ENCODE results near the gene XCL2. TPM values are rescaled to one million over a fixed set of nuclear protein-coding genes. Genes with fewer than 3 reads are reported as not detected.

XCL2 gene
- total RNA-seq, 1 experiment from 2014 or later, result not detected

- H3K36me3 Mint-ChIP-seq (ENCODE audit: insufficient read depth, unreplicated experiment), result peaks cover 19% of the 10 kb centered on the region
- POLR2A ChIA-PET, result no interaction called here
- BruUV-seq (replicated peaks), result no TSS peak
- peaks cover 21% of the 10 kb centered on the region for H3K4me1 Mint-ChIP-seq (ENCODE audit: low read depth, unreplicated experiment)
- Histone ChIP-seq H3K4me3 (ENCODE audit: low read depth, low read length) (no peak overlapping the region), H3K36me3 (ENCODE audit: control insufficient read depth, insufficient read depth, low read length) (no peaks in the 10 kb centered on the region), H3K4me1 (no peaks in the 10 kb centered on the region), H3K27me3 (replicated peaks; ENCODE audit: control insufficient read depth, insufficient read depth, low read length) (no peaks in the 10 kb centered on the region), H3K9me3 (0 out of 2 replicates have a peak, but pooled peaks cover 6% of the 10 kb centered on the region)
- intact Hi-C loops (cut with micrococcal nuclease; ENCODE audit: unreplicated experiment), result no loop called here
- no peak for TF ChIP-seq CTCF (IDR thresholded peaks at IDR 0.05; ENCODE audit: insufficient read depth in 1 of 2, low read depth in 1 of 2, low read length in 1 of 2, severe bottlenecking in 1 of 2, unreplicated experiment in 1 of 2)
- H3K27ac Mint-ChIP-seq (ENCODE audit: unreplicated experiment), result no peak overlapping the region
- peaks cover 23% of the 10 kb centered on the region for H3K9me3 Mint-ChIP-seq (ENCODE audit: unreplicated experiment)
- no peak for DNase-seq
- H3K4me3 Mint-ChIP-seq (ENCODE audit: unreplicated experiment), result no peak overlapping the region
- CTCF ChIA-PET, result no interaction called here
- H3K27me3 Mint-ChIP-seq (ENCODE audit: insufficient read depth, unreplicated experiment), result no peaks in the 10 kb centered on the region
These were observed 23.0 kb downstream of the XCL2 start for GRCh38 chr1:168520832-168521231.

- no peak for DNase-seq
- Mint-ChIP-seq H3K27me3 (ENCODE audit: insufficient read depth, unreplicated experiment) (no peaks in the 10 kb centered on the region), H3K9me3 (ENCODE audit: unreplicated experiment) (peaks cover 23% of the 10 kb centered on the region), H3K27ac (ENCODE audit: unreplicated experiment) (no peak overlapping the region), H3K36me3 (ENCODE audit: insufficient read depth, unreplicated experiment) (peaks cover 21% of the 10 kb centered on the region), H3K4me1 (ENCODE audit: low read depth, unreplicated experiment) (peaks cover 24% of the 10 kb centered on the region), H3K4me3 (ENCODE audit: unreplicated experiment) (no peak overlapping the region)
- Histone ChIP-seq H3K4me3 (ENCODE audit: low read depth, low read length) (no peak overlapping the region), H3K36me3 (ENCODE audit: control insufficient read depth, insufficient read depth, low read length) (no peaks in the 10 kb centered on the region), H3K9me3 (0 out of 2 replicates have a peak, but pooled peaks cover 6% of the 10 kb centered on the region), H3K27me3 (replicated peaks; ENCODE audit: control insufficient read depth, insufficient read depth, low read length) (no peaks in the 10 kb centered on the region), H3K4me1 (no peaks in the 10 kb centered on the region; the same call in 1 of the 2 replicates)
- no TSS peak for BruUV-seq (replicated peaks)
- ChIA-PET POLR2A (no interaction called here), CTCF (no interaction called here)
- intact Hi-C loops (cut with micrococcal nuclease; ENCODE audit: unreplicated experiment), result no loop called here
- no peak for TF ChIP-seq CTCF (IDR thresholded peaks at IDR 0.05; ENCODE audit: insufficient read depth in 1 of 2, low read depth in 1 of 2, low read length in 1 of 2, severe bottlenecking in 1 of 2, unreplicated experiment in 1 of 2)
These were observed 23.6 kb downstream of the XCL2 start for GRCh38 chr1:168520052-168520751.

- intact Hi-C loops (cut with micrococcal nuclease; ENCODE audit: unreplicated experiment), result no loop called here
- peaks cover 35% of the 10 kb centered on the region for H3K36me3 Mint-ChIP-seq (ENCODE audit: insufficient read depth, unreplicated experiment)
- CTCF ChIA-PET, result interaction anchor here (0.7 kb wide), 1 partner anchor 470 kb away, joined by 9 read pairs; no protein-coding TSS in a partner anchor
These were observed 25.0 kb downstream of the XCL2 start for GRCh38 chr1:168518813-168519212.

More at GRCh38 chr1:168518813-168519212, 25.0 kb downstream of the XCL2 start:
- H3K27me3 Mint-ChIP-seq (ENCODE audit: insufficient read depth, unreplicated experiment), result no peaks in the 10 kb centered on the region
- no peak overlapping the region for H3K4me3 Mint-ChIP-seq (ENCODE audit: unreplicated experiment)
- BruUV-seq (replicated peaks), result no TSS peak
- Histone ChIP-seq H3K4me1 (no peaks in the 10 kb centered on the region; the same call in 1 of the 2 replicates), H3K4me3 (ENCODE audit: low read depth, low read length) (no peak overlapping the region), H3K36me3 (ENCODE audit: control insufficient read depth, insufficient read depth, low read length) (no peaks in the 10 kb centered on the region), H3K9me3 (0 out of 2 replicates have a peak, but pooled peaks cover 6% of the 10 kb centered on the region), H3K27me3 (replicated peaks; ENCODE audit: control insufficient read depth, insufficient read depth, low read length) (no peaks in the 10 kb centered on the region)
- no peak overlapping the region for H3K27ac Mint-ChIP-seq (ENCODE audit: unreplicated experiment)
- no peak for DNase-seq
- POLR2A ChIA-PET, result no interaction called here
- peaks cover 38% of the 10 kb centered on the region for H3K4me1 Mint-ChIP-seq (ENCODE audit: low read depth, unreplicated experiment)
- H3K9me3 Mint-ChIP-seq (ENCODE audit: unreplicated experiment), result peaks cover 14% of the 10 kb centered on the region
- TF ChIP-seq CTCF (IDR thresholded peaks at IDR 0.05; ENCODE audit: insufficient read depth in 1 of 2, low read depth in 1 of 2, low read length in 1 of 2, severe bottlenecking in 1 of 2, unreplicated experiment in 1 of 2), result no peak
